ENCODE results near the gene TGFB1. TPM values are rescaled to one million over a fixed set of nuclear protein-coding genes. Genes with fewer than 3 reads are reported as not detected.
"Not testable (repeated sequence)": the region's sequence is repeated elsewhere in the genome, so short reads cannot be mapped to it uniquely, and the experiment has no call there.

Gene TGFB1
- polyA plus RNA-seq (2014; cell fraction: cytosol; rRNA removed), result 6.3 and 8.1 TPM in 2 replicates
- polyA plus RNA-seq (2014; cell fraction: nucleus; rRNA removed), result 1.8 and 9.6 TPM in 2 replicates

DNA sequence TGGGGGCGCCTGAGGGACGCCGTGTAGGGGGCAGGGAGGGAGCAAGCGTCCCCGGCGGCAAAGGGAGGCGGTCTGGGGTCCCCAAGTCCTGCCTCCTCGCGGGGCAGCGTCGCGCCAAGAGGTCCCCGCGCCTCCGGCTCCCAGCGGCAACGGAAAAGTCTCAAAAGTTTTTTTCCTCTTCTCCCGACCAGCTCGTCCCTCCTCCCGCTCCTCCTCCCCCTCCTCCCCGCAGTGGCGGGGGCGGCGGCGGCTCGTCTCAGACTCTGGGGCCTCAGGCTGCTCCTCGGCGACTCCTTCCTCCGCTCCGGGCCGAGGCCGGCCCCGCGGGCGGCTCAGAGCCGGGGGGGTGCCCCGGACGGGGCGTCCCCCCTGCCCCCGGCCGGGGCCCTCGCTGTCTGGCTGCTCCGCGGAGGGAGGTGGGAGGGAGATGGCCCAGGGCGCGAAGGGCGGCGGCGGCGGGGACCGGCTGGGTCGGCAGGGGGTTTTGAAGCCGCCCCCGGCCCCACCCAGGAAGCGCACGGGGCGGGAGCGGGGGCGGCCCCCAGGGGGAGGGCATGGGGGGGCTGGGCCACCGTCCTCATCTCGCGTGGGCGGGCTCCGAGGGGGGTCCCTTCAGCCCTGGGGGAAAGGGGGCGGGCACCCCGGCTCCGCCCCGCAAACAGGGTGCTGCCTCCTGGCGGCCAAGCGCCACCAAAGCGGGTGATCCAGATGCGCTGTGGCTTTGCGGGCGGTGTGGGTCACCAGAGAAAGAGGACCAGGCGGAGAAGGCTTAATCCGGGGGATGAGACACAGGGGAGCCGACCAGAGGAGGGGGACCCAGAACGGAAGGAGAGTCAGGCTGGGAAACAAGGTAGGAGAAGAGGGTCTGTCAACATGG is at the start of gene TGFB1:
TGFB1 (minus strand) TSS at position 457 of the 877 bp plus-strand sequence. CDS start 878 bp downstream, outside the sequence.
- DNase-seq (ENCODE audit: low spot score), result peak; percentile 65

DNA sequence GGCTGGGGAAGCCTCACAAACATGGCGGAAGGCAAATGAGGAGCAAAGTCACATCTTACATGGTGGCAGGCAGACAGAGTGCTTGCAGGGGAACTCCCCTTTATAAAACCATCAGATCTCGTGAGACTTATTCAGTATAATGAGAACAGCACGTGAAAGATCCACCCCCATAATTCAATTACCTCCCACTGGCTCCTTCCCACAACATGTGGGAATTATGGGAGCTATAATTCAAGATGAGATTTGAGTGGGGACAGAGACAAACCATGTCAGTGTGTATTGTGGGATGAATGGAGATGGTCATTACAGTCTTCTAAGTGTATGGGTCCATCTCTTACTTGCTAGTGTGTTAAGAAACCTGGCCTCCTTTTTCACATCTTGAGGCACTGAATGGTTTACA is 48.3 kb upstream of the TGFB1 start:
- DNase-seq (ENCODE audit: low spot score), result peak; percentile 26

DNA sequence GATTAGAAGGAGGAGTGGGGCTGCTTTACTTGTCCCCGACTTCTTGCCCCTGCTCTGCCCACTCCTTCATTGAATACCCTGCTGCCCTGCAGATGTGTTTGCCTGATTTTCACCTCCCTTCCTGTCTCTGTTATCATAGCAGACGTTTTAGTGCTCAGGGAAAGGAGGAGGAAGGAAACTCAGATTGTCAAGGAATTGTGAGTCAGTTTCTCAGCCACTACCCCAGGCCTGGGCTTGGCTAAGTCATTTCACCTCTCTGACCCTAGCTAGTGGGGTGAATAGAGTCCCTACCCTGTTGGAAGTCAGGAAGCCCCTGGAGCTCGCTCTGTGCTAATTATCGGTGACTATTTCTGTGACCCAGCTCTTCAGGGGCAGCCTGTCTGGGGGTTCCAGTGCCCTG is 47.8 kb upstream of the TGFB1 start:
- DNase-seq (ENCODE audit: low spot score), result no peak

DNA sequence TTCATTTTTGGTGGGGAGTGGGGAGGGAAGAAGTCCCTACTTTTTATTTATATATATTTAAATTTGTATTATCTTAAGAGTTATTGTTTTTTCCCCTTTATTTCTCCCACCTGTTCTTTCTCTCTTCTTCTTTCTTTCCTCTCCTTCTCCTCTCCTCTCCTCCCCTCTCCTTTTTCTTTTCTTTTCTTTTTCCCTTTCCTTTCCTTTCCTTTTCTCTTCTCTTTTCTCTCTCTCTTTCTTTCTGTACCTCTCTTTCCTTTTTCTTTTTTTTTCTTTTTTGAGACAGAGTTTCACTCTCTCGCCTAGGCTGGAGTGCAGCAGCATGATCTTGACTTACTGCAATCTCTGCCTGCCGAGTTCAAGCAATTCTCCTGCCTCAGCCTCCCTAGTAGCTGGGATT is 45.8 kb upstream of the TGFB1 start:
- DNase-seq (ENCODE audit: low spot score), result no peak

DNA sequence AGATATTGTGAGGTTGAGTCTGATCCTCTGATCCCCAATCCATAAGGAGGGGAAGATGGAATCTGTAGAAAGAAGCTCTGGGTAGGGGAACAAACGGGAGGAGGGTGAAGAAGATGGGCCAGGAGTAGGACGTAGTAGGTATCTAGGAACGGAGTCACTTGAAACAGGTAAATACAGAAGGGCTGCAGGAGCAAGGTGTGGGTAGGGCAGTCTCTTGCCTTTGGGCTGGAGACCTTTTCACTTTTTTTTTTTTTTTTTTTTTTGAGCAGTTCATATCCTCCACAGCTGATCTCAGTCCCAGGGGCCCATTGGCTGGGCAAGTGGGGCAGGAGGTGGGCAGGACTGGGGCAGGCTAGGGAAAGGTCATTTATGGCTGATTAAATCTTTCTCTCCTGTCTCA is 45.4 kb upstream of the TGFB1 start:
- no peak for DNase-seq (ENCODE audit: low spot score)

DNA sequence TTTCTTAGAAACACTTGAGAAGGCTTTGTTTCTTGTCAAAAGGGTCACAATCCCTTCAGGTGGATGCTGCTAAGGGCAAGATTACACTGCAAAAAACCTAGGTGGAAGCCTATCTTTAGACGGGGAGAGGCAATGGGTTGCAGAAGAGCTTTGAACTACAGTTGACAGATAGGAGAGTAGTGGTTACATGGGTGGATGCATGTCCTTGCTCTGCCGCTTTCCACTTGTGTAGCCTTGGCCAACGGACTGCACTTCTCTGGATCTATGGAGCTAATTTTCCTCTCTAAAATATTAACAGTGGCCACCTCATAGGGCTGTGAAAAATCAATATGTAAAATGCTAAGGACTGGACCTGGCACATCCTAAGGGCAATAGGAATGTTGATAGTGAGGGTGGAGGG is 44.9 kb upstream of the TGFB1 start:
- no peak for DNase-seq (ENCODE audit: low spot score)

DNA sequence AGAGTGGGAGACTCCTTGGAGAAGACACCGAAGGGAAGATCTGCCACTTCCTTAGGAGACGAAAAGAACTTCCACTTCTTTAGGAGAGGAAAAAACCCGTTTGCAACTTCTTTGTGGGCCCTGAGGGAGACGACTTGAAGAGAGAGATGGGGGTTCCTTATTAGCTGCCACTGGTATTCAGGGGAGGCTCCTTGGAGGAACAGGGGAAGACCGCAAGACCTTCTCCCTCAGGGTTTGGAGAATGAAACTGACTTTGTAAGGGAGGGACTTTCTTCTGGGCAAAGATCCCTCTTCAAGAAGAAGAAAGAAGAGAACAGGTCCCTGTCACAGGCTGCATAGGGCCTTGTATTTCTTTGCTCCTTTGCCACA is 44.3 kb upstream of the TGFB1 start:
- no peak for DNase-seq (ENCODE audit: low spot score)

DNA sequence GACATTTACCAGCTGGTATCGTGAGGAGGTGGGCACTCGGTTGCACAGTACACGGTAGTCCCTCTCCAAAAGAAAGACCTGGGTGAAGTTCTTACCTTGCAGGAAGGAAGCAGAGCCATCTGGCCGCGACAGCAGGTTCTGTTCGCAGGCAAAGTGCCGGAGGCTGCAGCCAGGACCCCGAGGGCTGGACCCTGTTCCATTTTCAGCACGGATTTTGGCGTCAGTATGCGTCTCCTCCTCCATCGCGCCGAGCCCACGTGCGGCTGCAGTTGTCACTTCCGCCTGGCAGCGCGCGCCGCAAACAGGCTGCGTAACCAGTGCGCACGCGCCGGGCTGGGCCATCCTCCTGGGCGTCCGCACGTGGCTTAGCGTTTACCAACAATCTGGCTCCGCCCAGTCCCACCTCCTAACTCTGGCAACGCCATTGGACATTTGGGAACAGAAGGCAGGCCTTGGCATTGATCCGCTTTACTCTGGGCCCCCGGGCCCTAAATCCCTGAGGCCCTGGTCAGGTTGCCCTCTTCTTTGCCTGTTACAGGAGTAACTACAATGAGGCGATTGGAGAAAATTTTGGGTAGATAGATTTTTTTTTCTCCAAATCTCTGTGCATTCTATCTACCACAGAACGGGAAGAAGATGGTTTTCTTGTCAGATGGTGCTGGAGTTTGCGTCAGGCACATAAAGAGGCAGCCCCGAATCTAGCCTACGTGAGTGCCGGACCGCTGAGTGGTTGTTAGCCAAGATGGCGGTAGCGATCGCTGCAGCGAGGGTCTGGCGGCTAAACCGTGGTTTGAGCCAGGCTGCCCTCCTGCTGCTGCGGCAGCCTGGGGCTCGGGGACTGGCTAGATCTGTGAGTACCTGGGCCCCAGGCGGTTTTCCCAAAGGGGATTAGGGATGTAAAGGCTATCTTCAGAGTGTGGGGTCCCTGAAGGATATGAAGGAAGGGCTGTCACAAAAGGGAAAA is 43.6 kb upstream of the TGFB1 start, which contains the start of the genes BCKDHA and EXOSC5:
BCKDHA (plus strand) TSS at position 733 of the 964 bp plus-strand sequence; CDS start at position 743, 10 bp downstream.
EXOSC5 (minus strand) TSS at position 274 of the 964 bp plus-strand sequence; CDS start at position 243, 31 bp downstream.
- peak; percentile 100 for DNase-seq (ENCODE audit: low spot score)

DNA sequence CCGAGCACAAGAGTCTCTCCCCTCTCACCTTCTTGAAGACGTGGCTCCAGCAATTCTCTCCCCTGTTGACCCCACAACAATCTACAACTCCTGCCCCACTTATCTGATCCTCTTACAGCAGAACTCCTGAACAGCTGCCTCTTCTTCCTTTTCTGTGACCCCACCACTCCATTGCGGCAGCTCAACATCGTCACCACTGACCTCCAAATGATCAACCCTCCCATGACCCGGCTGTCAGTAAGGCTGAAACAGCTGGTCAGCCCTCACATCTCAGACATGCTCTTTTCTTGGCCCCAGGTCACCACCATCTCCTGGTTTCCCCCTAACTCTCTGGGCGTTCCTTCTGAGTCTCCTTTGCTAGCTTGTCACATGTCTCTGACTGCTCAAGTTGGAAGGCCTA is 41.6 kb upstream of the TGFB1 start:
- no peak for DNase-seq (ENCODE audit: low spot score)

DNA sequence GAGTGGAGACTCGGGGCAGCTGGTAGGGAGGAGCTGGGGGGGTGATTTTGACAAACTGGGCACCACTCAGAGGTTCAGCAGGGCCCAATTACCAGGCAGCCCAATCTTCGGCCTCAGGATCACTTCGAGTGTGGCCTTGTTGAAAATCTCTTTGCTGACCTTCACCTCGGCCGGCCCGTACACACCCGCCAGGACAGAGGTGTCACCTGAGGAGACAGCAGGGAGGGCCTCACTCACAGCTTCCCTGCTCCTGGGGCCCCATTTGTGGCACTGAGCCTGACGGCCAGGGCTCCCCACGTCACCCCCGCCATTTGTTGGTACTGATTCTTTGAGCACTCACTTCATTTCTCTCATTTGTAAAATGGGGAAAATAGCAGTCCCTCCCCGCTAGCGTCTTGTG is 39.1 kb upstream of the TGFB1 start:
- no peak for DNase-seq (ENCODE audit: low spot score)

DNA sequence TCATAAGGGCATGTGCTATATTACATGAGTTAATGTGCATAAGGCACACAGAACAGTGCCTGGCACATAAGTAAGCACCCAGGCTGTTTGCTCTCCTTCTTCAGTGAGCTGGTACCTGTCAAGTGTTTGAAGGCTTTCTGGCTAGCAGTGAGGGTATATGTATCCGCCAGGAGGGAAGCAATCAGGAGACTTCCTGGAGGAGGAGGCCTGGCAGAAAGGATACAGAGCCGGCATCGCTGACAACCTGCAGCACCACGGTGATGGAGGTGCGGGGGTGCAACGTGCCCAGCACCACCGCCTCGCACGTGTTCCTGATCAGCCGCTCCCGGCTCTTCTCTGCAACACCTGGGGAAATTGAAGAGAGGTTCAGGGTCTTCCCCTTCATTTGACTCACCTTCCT is 37.9 kb upstream of the TGFB1 start:
- no peak for DNase-seq (ENCODE audit: low spot score)

DNA sequence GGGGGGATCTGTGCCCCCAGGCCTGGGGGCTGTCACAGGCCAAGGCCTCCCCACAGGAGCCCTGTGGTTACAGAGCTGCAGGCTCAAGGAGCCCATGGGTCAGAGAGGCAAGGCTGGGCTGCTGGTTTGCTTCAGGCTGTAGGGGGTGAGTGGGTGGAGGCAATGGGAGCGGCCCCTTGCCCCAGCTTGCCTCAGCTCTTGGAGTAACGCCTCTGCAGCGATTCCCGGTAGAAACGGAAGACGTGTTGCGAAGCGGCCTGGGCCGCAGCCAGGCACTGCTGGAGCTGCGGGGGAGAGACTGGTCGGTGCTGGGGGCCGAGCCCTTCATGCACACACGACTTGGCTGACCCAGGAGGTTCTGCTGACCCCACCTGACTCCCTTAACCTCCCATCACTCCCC is 32.7 kb upstream of the TGFB1 start:
- DNase-seq (ENCODE audit: low spot score), result no peak

DNA sequence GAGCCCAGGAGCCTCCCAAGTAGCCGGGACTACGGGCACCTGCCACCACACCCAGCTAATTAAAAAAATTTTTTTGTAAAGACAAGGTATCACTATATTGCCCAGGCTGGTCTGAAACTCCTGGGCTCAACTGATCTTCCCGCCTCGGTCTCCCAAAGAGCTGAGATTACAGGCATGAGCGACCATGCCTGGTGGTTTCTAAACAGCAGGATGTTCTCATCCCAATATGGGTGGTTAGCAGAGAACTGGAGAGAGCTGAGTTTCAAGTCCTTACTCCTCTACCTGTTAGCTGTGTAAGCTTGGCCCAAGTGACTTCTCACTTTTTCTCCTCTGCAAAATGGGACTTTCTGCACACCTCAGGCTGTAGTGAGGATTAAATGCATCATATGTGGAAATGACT is 30.6 kb upstream of the TGFB1 start:
- DNase-seq (ENCODE audit: low spot score), result no peak

DNA sequence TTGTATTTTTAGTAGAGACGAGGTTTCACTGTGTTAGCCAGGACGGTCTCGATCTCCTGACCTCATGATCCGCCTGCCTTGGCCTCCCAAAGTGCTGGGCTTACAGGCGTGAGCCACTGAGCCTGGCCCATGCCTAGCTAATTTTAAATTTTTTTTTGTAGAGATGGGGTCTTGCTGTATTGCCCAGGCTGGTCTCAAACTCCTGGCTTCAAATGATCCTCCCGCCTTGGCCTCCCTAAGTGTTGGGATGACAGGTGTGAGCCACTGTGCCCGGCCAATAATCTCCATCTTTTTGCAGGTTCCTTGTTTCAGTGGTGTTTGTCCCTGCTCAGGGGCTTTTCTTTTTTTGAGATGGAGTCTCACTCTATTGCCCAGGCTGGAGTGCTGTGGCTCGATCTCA is 27.8 kb upstream of the TGFB1 start:
- DNase-seq (ENCODE audit: low spot score), result not testable (repeated sequence)

DNA sequence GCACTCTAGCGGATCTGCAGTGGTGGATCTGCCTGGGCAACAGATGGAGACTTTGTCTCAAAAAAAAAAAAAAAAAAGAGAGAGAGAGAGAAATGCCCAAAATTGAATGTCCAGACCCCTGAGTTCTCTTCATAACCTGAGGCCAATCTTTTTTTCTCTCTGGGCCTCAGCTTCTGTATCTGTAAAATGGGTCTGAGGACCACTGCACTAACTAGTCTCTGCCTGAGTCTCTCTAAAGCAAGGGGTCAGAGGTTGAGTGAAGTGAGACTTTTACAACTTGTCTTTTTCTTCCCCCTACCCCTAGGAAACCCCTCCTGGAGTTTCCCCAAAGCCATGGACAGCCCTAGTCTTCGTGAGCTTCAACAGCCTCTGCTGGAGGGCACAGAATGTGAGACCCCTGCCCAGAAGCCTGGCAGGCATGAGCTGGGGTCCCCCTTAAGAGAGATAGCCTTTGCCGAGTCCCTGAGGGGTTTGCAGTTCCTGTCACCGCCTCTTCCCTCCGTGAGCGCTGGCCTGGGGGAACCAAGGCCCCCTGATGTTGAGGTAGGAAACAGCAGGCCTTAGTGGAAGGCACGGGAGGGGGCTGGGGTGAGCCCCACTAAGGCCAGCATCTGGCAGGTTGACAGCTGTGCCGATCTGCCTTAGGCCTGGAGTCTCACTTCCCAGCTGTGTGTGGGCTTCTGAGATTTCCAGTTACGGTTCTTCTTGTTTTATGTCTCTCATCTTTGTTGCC is 24.4 kb upstream of the TGFB1 start:
- DNase-seq (ENCODE audit: low spot score), result peak; percentile 43

DNA sequence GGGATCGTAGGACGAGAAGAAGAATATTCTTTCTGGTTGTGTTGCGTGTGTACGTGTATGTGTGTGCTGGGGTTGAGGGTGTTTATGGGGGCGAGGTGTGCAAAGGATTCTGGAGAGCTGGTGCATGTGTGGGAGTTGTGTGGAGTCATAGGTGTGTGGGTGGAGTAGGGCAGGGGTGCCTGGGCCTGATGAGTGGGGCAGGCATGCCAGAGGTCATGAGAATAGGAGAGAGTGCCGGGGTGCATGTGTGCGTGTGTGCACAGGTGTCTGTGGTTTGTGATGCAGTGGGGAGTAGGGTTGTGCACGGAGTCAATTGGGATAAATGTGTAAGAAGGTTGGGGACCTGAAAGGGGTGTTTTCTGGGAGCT is 23.3 kb upstream of the TGFB1 start:
- peak; percentile 7 for DNase-seq (ENCODE audit: low spot score)

DNA sequence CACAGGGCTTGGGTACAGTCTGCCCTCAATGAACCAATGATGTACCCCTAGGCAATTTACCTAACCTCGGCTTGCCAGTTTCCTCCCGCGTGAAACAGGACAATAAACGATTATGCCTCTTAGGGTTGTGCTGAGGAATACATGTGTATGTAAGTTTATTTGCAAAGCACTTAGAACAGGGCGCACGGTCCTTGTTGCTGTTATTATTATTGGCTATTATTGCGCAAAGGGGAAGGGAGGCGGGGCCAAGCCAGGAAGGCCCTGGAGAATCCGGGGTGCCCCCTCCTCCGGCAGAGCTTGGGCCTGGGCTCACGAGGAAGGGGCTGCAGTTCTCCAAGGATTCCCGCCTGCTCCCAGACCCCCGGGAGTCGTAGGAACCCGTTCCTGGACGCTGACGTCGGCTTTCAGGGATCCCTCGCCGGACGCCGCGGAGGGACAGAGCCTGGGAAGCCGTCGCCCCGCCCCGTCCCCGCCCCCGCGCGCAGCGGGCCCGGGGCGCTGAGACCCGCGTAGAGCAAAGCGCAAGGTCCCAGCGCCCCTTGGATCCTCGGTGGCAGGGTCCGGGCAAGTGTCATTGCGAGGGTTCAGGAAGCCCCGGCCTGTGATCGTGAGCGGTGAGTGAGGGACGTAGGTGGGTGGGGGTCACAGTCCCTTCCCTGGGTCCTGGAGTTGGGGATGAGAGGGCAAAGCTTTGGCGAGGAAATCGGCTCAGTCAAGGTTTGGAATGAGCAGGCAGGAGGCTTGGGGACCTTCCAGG is 22.7 kb upstream of the TGFB1 start, which contains the start of gene TMEM91:
TMEM91 (plus strand) TSS at position 293 of the 757 bp plus-strand sequence. CDS start 1,777 bp downstream, outside the sequence.
- peak; percentile 31 for DNase-seq (ENCODE audit: low spot score)

DNA sequence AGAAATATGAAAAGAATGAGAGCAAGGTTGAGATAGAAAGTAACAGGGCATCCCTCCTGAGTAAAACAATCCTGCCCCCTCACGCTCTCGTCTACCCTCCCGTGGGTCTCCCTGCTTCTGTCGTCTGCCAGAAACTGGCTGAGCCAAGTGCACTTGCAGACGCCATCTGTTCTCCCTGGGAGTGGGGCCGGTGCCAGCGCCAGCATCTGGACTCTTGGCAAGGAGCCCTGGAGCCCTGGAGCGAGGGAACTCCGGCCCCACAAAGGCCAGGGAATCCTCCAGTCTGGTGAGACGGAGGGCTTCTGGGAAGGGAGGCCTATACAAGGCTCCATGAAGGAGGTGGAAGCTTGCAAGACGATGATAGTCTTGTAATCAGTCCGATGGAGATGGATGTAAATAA is 20.3 kb upstream of the TGFB1 start:
- DNase-seq (ENCODE audit: low spot score), result no peak

DNA sequence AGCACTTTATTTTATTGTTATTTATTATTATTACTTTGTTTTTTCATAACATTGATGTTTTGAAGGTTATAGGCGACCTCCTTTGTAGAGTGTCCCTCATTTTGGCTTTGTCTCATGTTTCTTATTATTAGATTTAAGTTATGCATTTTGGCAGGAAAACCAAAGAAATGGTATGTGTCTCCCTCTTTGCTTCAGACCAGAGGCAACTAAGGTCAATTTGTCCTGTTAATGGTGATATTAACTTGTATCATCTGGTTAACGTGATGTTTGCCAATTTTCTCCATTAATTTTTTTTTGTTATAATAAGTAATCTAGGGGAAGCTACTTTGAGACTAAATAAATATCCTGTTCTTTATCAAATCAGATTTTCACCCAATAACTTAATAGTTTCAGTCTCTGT is 18.8 kb upstream of the TGFB1 start:
- no peak for DNase-seq (ENCODE audit: low spot score)

DNA sequence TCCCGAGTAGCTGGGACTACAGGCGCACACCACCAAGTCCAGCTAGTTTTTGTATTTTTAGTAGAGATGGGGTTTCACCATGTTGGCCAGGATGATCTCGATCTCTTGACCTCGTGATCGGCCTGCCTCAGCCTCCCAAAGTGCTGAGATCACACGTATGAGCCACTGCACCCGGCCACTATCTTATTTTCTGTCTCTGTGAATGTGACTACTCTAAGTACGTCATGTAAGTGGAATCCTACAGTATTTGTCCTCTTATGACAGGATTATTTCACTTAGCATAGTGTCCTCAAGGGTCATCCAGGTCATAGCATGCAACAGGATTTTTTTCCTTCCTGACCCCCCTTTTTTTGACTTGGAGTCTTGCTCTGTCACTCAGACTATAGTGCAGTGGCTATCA is 17.8 kb upstream of the TGFB1 start:
- DNase-seq (ENCODE audit: low spot score), result no peak

Measured in SK-N-DZ (cell line).